WTC11 (cell line): ENCODE data around the gene BLTP1.

Source experiments
- EMX1 ChIP-seq: fragments of 250-450 bp; sonication (Bioruptor Pico); IDR thresholded peaks from 2 replicates; pipeline ENCODE4 v1.8.0; 2021; ENCODE audit warnings: mild to moderate bottlenecking
- MAX ChIP-seq: sonication (generic); formaldehyde crosslinking; IDR thresholded peaks from 2 replicates; pipeline ENCODE4 v1.8.0; 2022; ENCODE audit warnings: mild to moderate bottlenecking, missing genetic modification reagents
- SP1 ChIP-seq: sonication (generic); formaldehyde crosslinking; conservative IDR thresholded peaks from 2 replicates; pipeline ENCODE4 v1.8.1; 2022; ENCODE audit warnings: missing genetic modification reagents
- ZNF121 ChIP-seq: sonication (generic); formaldehyde crosslinking; IDR thresholded peaks from 2 replicates; pipeline ENCODE4 v1.8.0; 2023; ENCODE audit warnings: missing genetic modification reagents
- TF ChIP-seq, protein P1 (sequence below): sonication (generic); formaldehyde crosslinking; IDR thresholded peaks from 2 replicates; pipeline ENCODE4 v1.8.1; 2022; ENCODE audit warnings: missing genetic modification reagents, borderline replicate concordance
- TF ChIP-seq, protein P2 (sequence below): sonication (generic); formaldehyde crosslinking; IDR thresholded peaks from 2 replicates; pipeline ENCODE4 v1.8.1; 2023; ENCODE audit warnings: mild to moderate bottlenecking, missing genetic modification reagents, borderline replicate concordance
- TF ChIP-seq, protein P3 (sequence below): fragments of 200-600 bp; IDR thresholded peaks from 2 replicates; pipeline ENCODE4 v1.8.0; 2022; ENCODE audit warnings: antibody characterized with exemption
- TF ChIP-seq, protein P4 (sequence below): sonication (generic); formaldehyde crosslinking; IDR thresholded peaks from 2 replicates; pipeline ENCODE4 v1.8.1; 2022; ENCODE audit warnings: low read depth, missing genetic modification reagents, borderline replicate concordance
- TF ChIP-seq, protein P5 (sequence below): sonication (generic); formaldehyde crosslinking; IDR thresholded peaks from 2 replicates; pipeline ENCODE4 v1.8.1; 2023; ENCODE audit warnings: mild to moderate bottlenecking, missing genetic modification reagents, moderate library complexity
- TF ChIP-seq, protein P6 (sequence below): sonication (generic); formaldehyde crosslinking; IDR thresholded peaks from 2 replicates; pipeline ENCODE4 v1.8.0; 2022; ENCODE audit warnings: mild to moderate bottlenecking, missing genetic modification reagents

GRCh38 chr4:122163767-122164166 is 11.6 kb downstream of the BLTP1 start:
- TF ChIP-seq MAX (CRISPR knock-in tag), result no peak
- TF ChIP-seq, protein P1, sequence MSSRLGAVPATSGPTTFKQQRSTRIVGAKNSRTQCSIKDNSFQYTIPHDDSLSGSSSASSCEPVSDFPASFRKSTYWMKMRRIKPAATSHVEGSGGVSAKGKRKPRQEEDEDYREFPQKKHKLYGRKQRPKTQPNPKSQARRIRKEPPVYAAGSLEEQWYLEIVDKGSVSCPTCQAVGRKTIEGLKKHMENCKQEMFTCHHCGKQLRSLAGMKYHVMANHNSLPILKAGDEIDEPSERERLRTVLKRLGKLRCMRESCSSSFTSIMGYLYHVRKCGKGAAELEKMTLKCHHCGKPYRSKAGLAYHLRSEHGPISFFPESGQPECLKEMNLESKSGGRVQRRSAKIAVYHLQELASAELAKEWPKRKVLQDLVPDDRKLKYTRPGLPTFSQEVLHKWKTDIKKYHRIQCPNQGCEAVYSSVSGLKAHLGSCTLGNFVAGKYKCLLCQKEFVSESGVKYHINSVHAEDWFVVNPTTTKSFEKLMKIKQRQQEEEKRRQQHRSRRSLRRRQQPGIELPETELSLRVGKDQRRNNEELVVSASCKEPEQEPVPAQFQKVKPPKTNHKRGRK (CRISPR knock-in tag), result no peak
- TF ChIP-seq, protein P2, sequence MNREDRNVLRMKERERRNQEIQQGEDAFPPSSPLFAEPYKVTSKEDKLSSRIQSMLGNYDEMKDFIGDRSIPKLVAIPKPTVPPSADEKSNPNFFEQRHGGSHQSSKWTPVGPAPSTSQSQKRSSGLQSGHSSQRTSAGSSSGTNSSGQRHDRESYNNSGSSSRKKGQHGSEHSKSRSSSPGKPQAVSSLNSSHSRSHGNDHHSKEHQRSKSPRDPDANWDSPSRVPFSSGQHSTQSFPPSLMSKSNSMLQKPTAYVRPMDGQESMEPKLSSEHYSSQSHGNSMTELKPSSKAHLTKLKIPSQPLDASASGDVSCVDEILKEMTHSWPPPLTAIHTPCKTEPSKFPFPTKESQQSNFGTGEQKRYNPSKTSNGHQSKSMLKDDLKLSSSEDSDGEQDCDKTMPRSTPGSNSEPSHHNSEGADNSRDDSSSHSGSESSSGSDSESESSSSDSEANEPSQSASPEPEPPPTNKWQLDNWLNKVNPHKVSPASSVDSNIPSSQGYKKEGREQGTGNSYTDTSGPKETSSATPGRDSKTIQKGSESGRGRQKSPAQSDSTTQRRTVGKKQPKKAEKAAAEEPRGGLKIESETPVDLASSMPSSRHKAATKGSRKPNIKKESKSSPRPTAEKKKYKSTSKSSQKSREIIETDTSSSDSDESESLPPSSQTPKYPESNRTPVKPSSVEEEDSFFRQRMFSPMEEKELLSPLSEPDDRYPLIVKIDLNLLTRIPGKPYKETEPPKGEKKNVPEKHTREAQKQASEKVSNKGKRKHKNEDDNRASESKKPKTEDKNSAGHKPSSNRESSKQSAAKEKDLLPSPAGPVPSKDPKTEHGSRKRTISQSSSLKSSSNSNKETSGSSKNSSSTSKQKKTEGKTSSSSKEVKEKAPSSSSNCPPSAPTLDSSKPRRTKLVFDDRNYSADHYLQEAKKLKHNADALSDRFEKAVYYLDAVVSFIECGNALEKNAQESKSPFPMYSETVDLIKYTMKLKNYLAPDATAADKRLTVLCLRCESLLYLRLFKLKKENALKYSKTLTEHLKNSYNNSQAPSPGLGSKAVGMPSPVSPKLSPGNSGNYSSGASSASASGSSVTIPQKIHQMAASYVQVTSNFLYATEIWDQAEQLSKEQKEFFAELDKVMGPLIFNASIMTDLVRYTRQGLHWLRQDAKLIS, result no peak
- TF ChIP-seq, protein P3, sequence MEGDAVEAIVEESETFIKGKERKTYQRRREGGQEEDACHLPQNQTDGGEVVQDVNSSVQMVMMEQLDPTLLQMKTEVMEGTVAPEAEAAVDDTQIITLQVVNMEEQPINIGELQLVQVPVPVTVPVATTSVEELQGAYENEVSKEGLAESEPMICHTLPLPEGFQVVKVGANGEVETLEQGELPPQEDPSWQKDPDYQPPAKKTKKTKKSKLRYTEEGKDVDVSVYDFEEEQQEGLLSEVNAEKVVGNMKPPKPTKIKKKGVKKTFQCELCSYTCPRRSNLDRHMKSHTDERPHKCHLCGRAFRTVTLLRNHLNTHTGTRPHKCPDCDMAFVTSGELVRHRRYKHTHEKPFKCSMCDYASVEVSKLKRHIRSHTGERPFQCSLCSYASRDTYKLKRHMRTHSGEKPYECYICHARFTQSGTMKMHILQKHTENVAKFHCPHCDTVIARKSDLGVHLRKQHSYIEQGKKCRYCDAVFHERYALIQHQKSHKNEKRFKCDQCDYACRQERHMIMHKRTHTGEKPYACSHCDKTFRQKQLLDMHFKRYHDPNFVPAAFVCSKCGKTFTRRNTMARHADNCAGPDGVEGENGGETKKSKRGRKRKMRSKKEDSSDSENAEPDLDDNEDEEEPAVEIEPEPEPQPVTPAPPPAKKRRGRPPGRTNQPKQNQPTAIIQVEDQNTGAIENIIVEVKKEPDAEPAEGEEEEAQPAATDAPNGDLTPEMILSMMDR, result no peak
- TF ChIP-seq, protein P4, sequence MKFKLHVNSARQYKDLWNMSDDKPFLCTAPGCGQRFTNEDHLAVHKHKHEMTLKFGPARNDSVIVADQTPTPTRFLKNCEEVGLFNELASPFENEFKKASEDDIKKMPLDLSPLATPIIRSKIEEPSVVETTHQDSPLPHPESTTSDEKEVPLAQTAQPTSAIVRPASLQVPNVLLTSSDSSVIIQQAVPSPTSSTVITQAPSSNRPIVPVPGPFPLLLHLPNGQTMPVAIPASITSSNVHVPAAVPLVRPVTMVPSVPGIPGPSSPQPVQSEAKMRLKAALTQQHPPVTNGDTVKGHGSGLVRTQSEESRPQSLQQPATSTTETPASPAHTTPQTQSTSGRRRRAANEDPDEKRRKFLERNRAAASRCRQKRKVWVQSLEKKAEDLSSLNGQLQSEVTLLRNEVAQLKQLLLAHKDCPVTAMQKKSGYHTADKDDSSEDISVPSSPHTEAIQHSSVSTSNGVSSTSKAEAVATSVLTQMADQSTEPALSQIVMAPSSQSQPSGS, result no peak
- TF ChIP-seq, protein P5, sequence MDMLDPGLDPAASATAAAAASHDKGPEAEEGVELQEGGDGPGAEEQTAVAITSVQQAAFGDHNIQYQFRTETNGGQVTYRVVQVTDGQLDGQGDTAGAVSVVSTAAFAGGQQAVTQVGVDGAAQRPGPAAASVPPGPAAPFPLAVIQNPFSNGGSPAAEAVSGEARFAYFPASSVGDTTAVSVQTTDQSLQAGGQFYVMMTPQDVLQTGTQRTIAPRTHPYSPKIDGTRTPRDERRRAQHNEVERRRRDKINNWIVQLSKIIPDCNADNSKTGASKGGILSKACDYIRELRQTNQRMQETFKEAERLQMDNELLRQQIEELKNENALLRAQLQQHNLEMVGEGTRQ (CRISPR knock-in tag), result no peak
- no peak for TF ChIP-seq SP1 (CRISPR knock-in tag)
- no peak for TF ChIP-seq ZNF121 (CRISPR knock-in tag)
- TF ChIP-seq, protein P6, sequence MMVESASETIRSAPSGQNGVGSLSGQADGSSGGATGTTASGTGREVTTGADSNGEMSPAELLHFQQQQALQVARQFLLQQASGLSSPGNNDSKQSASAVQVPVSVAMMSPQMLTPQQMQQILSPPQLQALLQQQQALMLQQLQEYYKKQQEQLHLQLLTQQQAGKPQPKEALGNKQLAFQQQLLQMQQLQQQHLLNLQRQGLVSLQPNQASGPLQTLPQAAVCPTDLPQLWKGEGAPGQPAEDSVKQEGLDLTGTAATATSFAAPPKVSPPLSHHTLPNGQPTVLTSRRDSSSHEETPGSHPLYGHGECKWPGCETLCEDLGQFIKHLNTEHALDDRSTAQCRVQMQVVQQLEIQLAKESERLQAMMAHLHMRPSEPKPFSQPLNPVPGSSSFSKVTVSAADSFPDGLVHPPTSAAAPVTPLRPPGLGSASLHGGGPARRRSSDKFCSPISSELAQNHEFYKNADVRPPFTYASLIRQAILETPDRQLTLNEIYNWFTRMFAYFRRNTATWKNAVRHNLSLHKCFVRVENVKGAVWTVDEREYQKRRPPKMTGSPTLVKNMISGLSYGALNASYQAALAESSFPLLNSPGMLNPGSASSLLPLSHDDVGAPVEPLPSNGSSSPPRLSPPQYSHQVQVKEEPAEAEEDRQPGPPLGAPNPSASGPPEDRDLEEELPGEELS (CRISPR knock-in tag), result no peak
- TF ChIP-seq EMX1 (CRISPR knock-in tag), result no peak
